ENCODE data around the gene CYB561D2.

The CYB561D2 gene

DNA sequence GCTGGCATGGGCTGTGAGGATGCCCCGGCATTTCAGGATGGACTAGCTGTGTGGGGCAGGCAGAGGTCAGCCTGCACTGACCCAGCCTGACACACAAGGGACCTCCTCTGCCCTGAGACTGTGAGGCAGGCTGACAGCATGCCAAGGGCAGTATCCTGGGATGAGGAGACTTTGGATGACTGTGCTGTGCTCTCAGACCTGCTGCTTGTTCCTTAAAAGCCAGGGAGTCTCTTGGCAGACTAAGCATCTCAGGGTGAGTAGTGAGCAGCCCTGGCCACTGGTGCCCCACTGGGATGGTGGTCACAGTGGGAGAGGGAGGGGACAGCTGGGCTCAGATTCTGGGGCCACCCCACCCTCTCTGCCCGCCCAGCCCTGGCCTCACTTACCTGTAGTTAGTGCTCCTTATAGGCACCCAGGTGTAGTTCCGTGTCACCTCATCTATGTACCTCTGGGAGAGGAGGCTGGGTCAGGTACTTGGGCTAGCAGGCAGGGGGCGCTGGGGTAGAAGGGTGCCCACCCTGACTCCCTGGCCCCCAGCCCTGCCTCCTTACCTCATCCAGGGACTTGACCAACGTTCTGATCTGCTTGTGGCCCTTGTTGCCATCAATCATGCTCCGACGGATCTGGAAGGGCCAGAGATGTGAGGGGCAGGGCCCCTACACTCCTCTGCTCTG lies 24.7 kb downstream of the CYB561D2 start:
- Histone ChIP-seq H3K4me2 (ENCODE audit: low read length) (no peak overlapping the region), H3K36me3 (ENCODE audit: control insufficient read depth, low read length) (no peaks in the 10 kb centered on the region), H3K79me2 (ENCODE audit: control insufficient read depth, low read length) (no peaks in the 10 kb centered on the region), H4K20me1 (ENCODE audit: control insufficient read depth, insufficient read depth, low read depth, low read length) (no peaks in the 10 kb centered on the region), H3K9me2 (replicated peaks; ENCODE audit: control insufficient read depth, low read length) (no peaks in the 10 kb centered on the region), H3K9me3 (ENCODE audit: control insufficient read depth, insufficient read depth, low read length) (no peaks in the 10 kb centered on the region), H3K27me3 (ENCODE audit: control insufficient read depth, low read length) (peaks cover 7% of the 10 kb centered on the region), H3F3A (ENCODE audit: control insufficient read depth, insufficient read depth) (no peaks in the 10 kb centered on the region), H3K4me1 (ENCODE audit: control insufficient read depth, low read length) (no peaks in the 10 kb centered on the region), H3K27ac (ENCODE audit: low read depth, low read length) (no peak overlapping the region), H3K4me3 (ENCODE audit: low read length) (no peak overlapping the region)
- TF ChIP-seq EZH2phosphoT487 (IDR thresholded peaks at IDR 0.05; ENCODE audit: borderline replicate concordance, low read length) = no peak
- TF ChIP-seq, protein P1, sequence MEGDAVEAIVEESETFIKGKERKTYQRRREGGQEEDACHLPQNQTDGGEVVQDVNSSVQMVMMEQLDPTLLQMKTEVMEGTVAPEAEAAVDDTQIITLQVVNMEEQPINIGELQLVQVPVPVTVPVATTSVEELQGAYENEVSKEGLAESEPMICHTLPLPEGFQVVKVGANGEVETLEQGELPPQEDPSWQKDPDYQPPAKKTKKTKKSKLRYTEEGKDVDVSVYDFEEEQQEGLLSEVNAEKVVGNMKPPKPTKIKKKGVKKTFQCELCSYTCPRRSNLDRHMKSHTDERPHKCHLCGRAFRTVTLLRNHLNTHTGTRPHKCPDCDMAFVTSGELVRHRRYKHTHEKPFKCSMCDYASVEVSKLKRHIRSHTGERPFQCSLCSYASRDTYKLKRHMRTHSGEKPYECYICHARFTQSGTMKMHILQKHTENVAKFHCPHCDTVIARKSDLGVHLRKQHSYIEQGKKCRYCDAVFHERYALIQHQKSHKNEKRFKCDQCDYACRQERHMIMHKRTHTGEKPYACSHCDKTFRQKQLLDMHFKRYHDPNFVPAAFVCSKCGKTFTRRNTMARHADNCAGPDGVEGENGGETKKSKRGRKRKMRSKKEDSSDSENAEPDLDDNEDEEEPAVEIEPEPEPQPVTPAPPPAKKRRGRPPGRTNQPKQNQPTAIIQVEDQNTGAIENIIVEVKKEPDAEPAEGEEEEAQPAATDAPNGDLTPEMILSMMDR (IDR thresholded peaks at IDR 0.05; ENCODE audit: low read depth, low read length, poor library complexity, severe bottlenecking) = peak; percentile 48

GRCh38 chr3:50378024-50378423 lies 27.4 kb downstream of the CYB561D2 start:
- H3K27ac ChIP-seq (ENCODE audit: low read depth, low read length) = no peak overlapping the region
- H3K79me2 ChIP-seq (ENCODE audit: control insufficient read depth, low read length) = no peaks in the 10 kb centered on the region

DNA sequence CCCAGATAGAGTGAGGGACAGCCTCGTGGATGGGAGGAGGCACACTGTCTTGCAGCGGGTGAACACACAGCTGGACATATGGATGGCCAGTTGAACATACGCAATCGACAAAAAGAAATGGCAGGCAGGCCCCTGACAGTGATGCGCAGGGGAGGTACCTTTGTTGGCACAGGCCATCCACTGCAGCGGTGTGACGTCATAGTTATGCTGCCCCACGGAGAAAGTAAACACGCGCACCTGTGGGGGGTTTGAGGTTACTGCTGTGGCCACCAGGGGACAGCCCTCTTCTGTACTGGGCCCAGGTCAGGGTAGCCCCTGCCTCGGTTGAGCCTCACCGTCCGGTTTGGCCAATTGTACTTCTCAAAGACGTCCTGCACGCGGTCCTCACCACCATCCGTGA lies 28.1 kb downstream of the CYB561D2 start:
- Histone ChIP-seq H3K27ac (ENCODE audit: low read depth, low read length) (no peak overlapping the region), H3K4me3 (ENCODE audit: low read length) (no peak overlapping the region), H3F3A (ENCODE audit: control insufficient read depth, insufficient read depth) (no peaks in the 10 kb centered on the region), H3K4me2 (ENCODE audit: low read length) (no peak overlapping the region), H4K20me1 (ENCODE audit: control insufficient read depth, insufficient read depth, low read depth, low read length) (no peaks in the 10 kb centered on the region), H3K9me3 (ENCODE audit: control insufficient read depth, insufficient read depth, low read length) (no peaks in the 10 kb centered on the region), H3K9me2 (replicated peaks; ENCODE audit: control insufficient read depth, low read length) (no peaks in the 10 kb centered on the region), H3K36me3 (ENCODE audit: control insufficient read depth, low read length) (no peaks in the 10 kb centered on the region), H3K27me3 (ENCODE audit: control insufficient read depth, low read length) (no peaks in the 10 kb centered on the region), H3K79me2 (ENCODE audit: control insufficient read depth, low read length) (no peaks in the 10 kb centered on the region), H3K4me1 (ENCODE audit: control insufficient read depth, low read length) (no peaks in the 10 kb centered on the region)
- TF ChIP-seq EZH2phosphoT487 (IDR thresholded peaks at IDR 0.05; ENCODE audit: borderline replicate concordance, low read length) = no peak
- TF ChIP-seq, protein P1 (IDR thresholded peaks at IDR 0.05; ENCODE audit: low read depth, low read length, poor library complexity, severe bottlenecking) = no peak

More at GRCh38 chr3:50378024-50378423, 27.4 kb downstream of the CYB561D2 start:
- H3K9me2 ChIP-seq (replicated peaks; ENCODE audit: control insufficient read depth, low read length) = no peaks in the 10 kb centered on the region
- H3K4me2 ChIP-seq (ENCODE audit: low read length) = no peak overlapping the region
- no peak overlapping the region for H3K4me3 ChIP-seq (ENCODE audit: low read length)
- H3K36me3 ChIP-seq (ENCODE audit: control insufficient read depth, low read length) = no peaks in the 10 kb centered on the region
- no peaks in the 10 kb centered on the region for H3F3A ChIP-seq (ENCODE audit: control insufficient read depth, insufficient read depth)
- H4K20me1 ChIP-seq (ENCODE audit: control insufficient read depth, insufficient read depth, low read depth, low read length) = no peaks in the 10 kb centered on the region
- H3K27me3 ChIP-seq (ENCODE audit: control insufficient read depth, low read length) = no peaks in the 10 kb centered on the region
- TF ChIP-seq, protein P1 (IDR thresholded peaks at IDR 0.05; ENCODE audit: low read depth, low read length, poor library complexity, severe bottlenecking) = no peak
- no peak for TF ChIP-seq EZH2phosphoT487 (IDR thresholded peaks at IDR 0.05; ENCODE audit: borderline replicate concordance, low read length)
- no peaks in the 10 kb centered on the region for H3K4me1 ChIP-seq (ENCODE audit: control insufficient read depth, low read length)
- H3K9me3 ChIP-seq (ENCODE audit: control insufficient read depth, insufficient read depth, low read length) = no peaks in the 10 kb centered on the region
